H1 (cell line): Measurements from ENCODE around the gene ZNF598. TPM values are rescaled to one million over a fixed set of nuclear protein-coding genes. Genes with fewer than 3 reads are reported as not detected.

Experiments used
- CTCF ChIA-PET: fragments of 300-600 bp; sonication (Branson Sonifier 250); formaldehyde crosslinking; loops from one replicate; lab custom pipeline; 2021; ENCODE audit not compliant: partially characterized antibody; lab: Charles Lee
- POLR2A ChIA-PET: fragments of 300-600 bp; sonication (Branson Sonifier 250); formaldehyde crosslinking; loops from one replicate; lab custom pipeline; 2021; ENCODE audit warnings: inconsistent platforms; ENCODE audit not compliant: partially characterized antibody; lab: Charles Lee
- DNase-seq, 2 experiments: peaks; one replicate each; pipeline versions ENCODE4 v3.0.0 to v3.0.0-alpha.2; 2010 to 2022; ENCODE audit warnings: low spot score in 2 of 2, low read depth in 1 of 2, mixed read lengths in 1 of 2
- FAIRE-seq: peaks from 2 replicates; lab custom pipeline; 2011; peaks lifted over from hg19 to GRCh38; lab: Jason Lieb, UNC
- H2AFZ ChIP-seq: 2 replicates; pipeline ENCODE4 v1.8.1; 2012; ENCODE audit warnings: low read length, inconsistent platforms
- H2AK5ac ChIP-seq: 2 replicates; pipeline ENCODE4 v1.6.1; 2013; ENCODE audit warnings: low read depth, low read length
- H2BK120ac ChIP-seq: replicated peaks from 2 replicates; pipeline ENCODE3; 2013; ENCODE audit warnings: low read depth, low read length, inconsistent platforms
- H2BK12ac ChIP-seq: 2 replicates; pipeline ENCODE4 v1.6.1; 2013; ENCODE audit warnings: low read depth, low read length
- H2BK15ac ChIP-seq: 2 replicates; pipeline ENCODE4 v1.6.1; 2013; ENCODE audit warnings: low read length
- H2BK20ac ChIP-seq: 2 replicates; pipeline ENCODE4 v1.6.1; 2013; ENCODE audit warnings: low read length
- H2BK5ac ChIP-seq: 2 replicates; pipeline ENCODE4 v1.6.1; 2013; ENCODE audit warnings: low read depth, low read length
- H3K14ac ChIP-seq: 2 replicates; pipeline ENCODE4 v1.6.1; 2013; ENCODE audit warnings: inconsistent platforms; ENCODE audit not compliant: insufficient read length
- H3K18ac ChIP-seq: 2 replicates; pipeline ENCODE4 v1.6.1; 2013; ENCODE audit warnings: low read length; ENCODE audit errors: extremely low read depth
- H3K23ac ChIP-seq: 2 replicates; pipeline ENCODE4 v1.6.1; 2013; ENCODE audit warnings: inconsistent platforms; ENCODE audit not compliant: insufficient read length
- H3K23me2 ChIP-seq: 2 replicates; pipeline ENCODE4 v1.6.1; 2013; ENCODE audit warnings: low read depth, low read length
- H3K27ac ChIP-seq: 2 replicates; pipeline ENCODE4 v1.6.1; 2011; ENCODE audit warnings: low read depth, low read length, inconsistent platforms
- H3K27me3 ChIP-seq, 4 experiments: replicated peaks in 1 of 4; 1 replicate in 1 of 4; 2 replicates in 3 of 4; pipeline versions ENCODE4 v1.6.1 to v1.8.1; 2011 to 2013; ENCODE audit warnings: low read length in 3 of 4, mild to moderate bottlenecking in 3 of 4, inconsistent platforms in 2 of 4, mixed read lengths in 2 of 4, moderate library complexity in 1 of 4; ENCODE audit not compliant: control insufficient read depth in 3 of 4, insufficient read depth in 3 of 4; ENCODE audit errors: extremely low read depth in 1 of 4
- H3K36me3 ChIP-seq, 4 experiments: 2 replicates each; pipeline versions ENCODE4 v1.6.1 to v1.8.1; 2011 to 2013; ENCODE audit warnings: mild to moderate bottlenecking in 4 of 4, low read length in 3 of 4, moderate library complexity in 2 of 4, control low read depth in 1 of 4, inconsistent platforms in 1 of 4; ENCODE audit not compliant: insufficient read depth in 4 of 4, control insufficient read depth in 2 of 4
- H3K4ac ChIP-seq: replicated peaks from 2 replicates; pipeline ENCODE3; 2013; ENCODE audit warnings: low read length, low read depth, mixed read lengths, inconsistent platforms; ENCODE audit not compliant: insufficient read length
- H3K4me1 ChIP-seq, 4 experiments: replicated peaks in 1 of 4; 1 replicate in 1 of 4; 2 replicates in 3 of 4; pipeline versions ENCODE4 v1.6.1 to v1.8.1; 2011 to 2013; ENCODE audit warnings: low read length in 3 of 4, inconsistent platforms in 2 of 4, mixed read lengths in 1 of 4; ENCODE audit not compliant: insufficient read depth in 4 of 4, control insufficient read depth in 3 of 4
- H3K4me2 ChIP-seq, 2 experiments: 2 replicates each; pipeline versions ENCODE4 v1.6.1 to v1.8.1; 2011 to 2013; ENCODE audit warnings: low read depth in 2 of 2, low read length in 2 of 2, control low read depth in 1 of 2, inconsistent platforms in 1 of 2, mild to moderate bottlenecking in 1 of 2; ENCODE audit not compliant: insufficient read depth in 1 of 2
- H3K4me3 ChIP-seq, 4 experiments: fragments of 200-600, 300-600 bp in 1 of 4; sonication (generic), shearing (Covaris generic), sonication (Bioruptor Twin) in 1 of 4; 2 replicates each; pipeline versions ENCODE4 v1.5.1 to v1.8.1; 2011 to 2016; ENCODE audit warnings: low read length in 4 of 4, low read depth in 3 of 4, control low read depth in 2 of 4, inconsistent platforms in 2 of 4, mild to moderate bottlenecking in 2 of 4, mixed read lengths in 1 of 4, moderate library complexity in 1 of 4; ENCODE audit not compliant: insufficient read depth in 2 of 4; ENCODE audit errors: extremely low read depth in 1 of 4
- H3K56ac ChIP-seq: replicated peaks from 2 replicates; pipeline ENCODE3; 2013; ENCODE audit warnings: low read depth, mild to moderate bottlenecking, mixed read lengths, low read length, inconsistent platforms; ENCODE audit not compliant: insufficient read length
- H3K79me1 ChIP-seq: 2 replicates; pipeline ENCODE4 v1.6.1; 2013; ENCODE audit warnings: low read depth, low read length, control low read depth
- H3K79me2 ChIP-seq, 2 experiments: 2 replicates each; pipeline versions ENCODE4 v1.6.1 to v1.8.1; 2012 to 2013; ENCODE audit warnings: low read length in 2 of 2, mild to moderate bottlenecking in 2 of 2, inconsistent platforms in 1 of 2; ENCODE audit not compliant: insufficient read depth in 2 of 2, control insufficient read depth in 1 of 2
- H3K9ac ChIP-seq, 4 experiments: replicated peaks in 1 of 4; 1 replicate in 1 of 4; 2 replicates in 3 of 4; pipeline versions ENCODE4 v1.6.1 to v1.8.1; 2011 to 2013; ENCODE audit warnings: low read depth in 3 of 4, low read length in 3 of 4, control low read depth in 2 of 4, mild to moderate bottlenecking in 2 of 4, moderate library complexity in 2 of 4, inconsistent platforms in 1 of 4; ENCODE audit errors: extremely low read depth in 1 of 4
- H3K9me3 ChIP-seq, 2 experiments: 2 replicates each; pipeline versions ENCODE4 v1.6.1 to v1.8.1; 2012 to 2013; ENCODE audit warnings: mild to moderate bottlenecking in 2 of 2, moderate library complexity in 2 of 2, control low read depth in 1 of 2, inconsistent platforms in 1 of 2, low read depth in 1 of 2, low read length in 1 of 2, mixed read lengths in 1 of 2; ENCODE audit not compliant: insufficient read depth in 2 of 2
- H4K20me1 ChIP-seq, 2 experiments: replicated peaks in 1 of 2; 2 replicates each; pipeline versions ENCODE3 to v1.8.1; 2011 to 2013; ENCODE audit warnings: inconsistent platforms in 2 of 2, low read length in 2 of 2, mild to moderate bottlenecking in 1 of 2; ENCODE audit not compliant: insufficient read depth in 2 of 2, control insufficient read depth in 1 of 2
- H4K5ac ChIP-seq: 2 replicates; pipeline ENCODE4 v1.6.1; 2013; ENCODE audit warnings: low read length, low read depth, mixed read lengths, inconsistent platforms; ENCODE audit not compliant: insufficient read length
- H4K8ac ChIP-seq: 2 replicates; pipeline ENCODE4 v1.8.0; 2013; ENCODE audit warnings: mild to moderate bottlenecking, moderate library complexity, low read length, inconsistent platforms; ENCODE audit not compliant: insufficient read depth; ENCODE audit errors: extremely low read depth
- H4K91ac ChIP-seq: replicated peaks from 2 replicates; pipeline ENCODE3; 2013; ENCODE audit warnings: low read length, mixed read lengths, inconsistent platforms; ENCODE audit not compliant: insufficient read length
- CREB1 ChIP-seq: IDR thresholded peaks from 2 replicates; pipeline ENCODE4 v1.6.1; 2012; ENCODE audit warnings: inconsistent platforms
- EGR1 ChIP-seq: IDR thresholded peaks from 2 replicates; pipeline ENCODE4 v1.6.1; 2011; ENCODE audit warnings: low read depth, low read length, borderline replicate concordance
- EP300 ChIP-seq, 2 experiments: IDR thresholded peaks; 1 replicate in 1 of 2; 2 replicates in 1 of 2; pipeline ENCODE4 v1.6.1; 2011 to 2012; ENCODE audit warnings: low read depth in 2 of 2, low read length in 2 of 2, mild to moderate bottlenecking in 2 of 2, borderline replicate concordance in 1 of 2, inconsistent platforms in 1 of 2, moderate library complexity in 1 of 2
- EZH2 ChIP-seq: fragments of 200-600 bp; sonication (generic); IDR thresholded peaks from 2 replicates; pipeline ENCODE4 v1.7.1; 2012; ENCODE audit warnings: low read depth, mild to moderate bottlenecking, moderate library complexity, low read length, inconsistent platforms; ENCODE audit not compliant: severe bottlenecking
- FOSL1 ChIP-seq: IDR thresholded peaks from 2 replicates; pipeline ENCODE4 v1.6.1; 2011; ENCODE audit warnings: mild to moderate bottlenecking, low read depth, low read length, moderate library complexity; ENCODE audit not compliant: insufficient read depth
- HDAC6 ChIP-seq: IDR thresholded peaks from one replicate; pipeline ENCODE4 v1.7.1; 2012; ENCODE audit warnings: low read depth, mild to moderate bottlenecking, inconsistent platforms, low read length, moderate library complexity
- MAFK ChIP-seq: IDR thresholded peaks from 2 replicates; pipeline ENCODE4 v1.6.1; 2012; ENCODE audit warnings: low read depth, mild to moderate bottlenecking, improper control_type of control experiment, low read length
- POLR2A ChIP-seq, 2 experiments: IDR thresholded peaks; 1 replicate in 1 of 2; 2 replicates in 1 of 2; pipeline ENCODE4 v1.6.1; 2011; ENCODE audit warnings: low read depth in 2 of 2, low read length in 2 of 2, mild to moderate bottlenecking in 2 of 2; ENCODE audit errors: control extremely low read depth in 1 of 2
- POU5F1 ChIP-seq: IDR thresholded peaks from 2 replicates; pipeline ENCODE4 v1.6.1; 2011; ENCODE audit warnings: low read depth, mild to moderate bottlenecking, low read length, moderate library complexity
- RAD21 ChIP-seq, 2 experiments: IDR thresholded peaks in 1 of 2; conservative IDR thresholded peaks in 1 of 2; 2 replicates each; pipeline ENCODE4 v1.6.1; 2011; ENCODE audit warnings: low read depth in 2 of 2, low read length in 2 of 2, improper control_type of control experiment in 1 of 2, inconsistent platforms in 1 of 2, mild to moderate bottlenecking in 1 of 2, moderate library complexity in 1 of 2
- RBBP5 ChIP-seq: IDR thresholded peaks from 2 replicates; pipeline ENCODE4 v1.7.1; 2012; ENCODE audit warnings: low read depth, mild to moderate bottlenecking, inconsistent platforms, low read length, moderate library complexity, borderline replicate concordance
- SIN3A ChIP-seq, 2 experiments: IDR thresholded peaks in 1 of 2; conservative IDR thresholded peaks in 1 of 2; 2 replicates each; pipeline ENCODE4 v1.6.1; 2011 to 2012; ENCODE audit warnings: low read length in 2 of 2, improper control_type of control experiment in 1 of 2, low read depth in 1 of 2, mild to moderate bottlenecking in 1 of 2
- TAF1 ChIP-seq: IDR thresholded peaks from 2 replicates; pipeline ENCODE4 v1.6.1; 2011; ENCODE audit warnings: mild to moderate bottlenecking, low read depth, low read length
- WGBS, 2 experiments: shearing (Covaris generic) in 1 of 2; methylation state at CpG; one replicate each; pipeline versions ENCODE4 v1.1.6 to v1.1.7; 2013 to 2015; ENCODE audit warnings: low lambda C conversion rate in 2 of 2, mixed read lengths in 2 of 2, inconsistent platforms in 1 of 2, low coverage in 1 of 2, missing lambda C conversion rate in 1 of 2; ENCODE audit not compliant: insufficient replicate concordance in 2 of 2, insufficient coverage in 1 of 2, insufficient read length in 1 of 2; ENCODE audit errors: extremely low coverage in 1 of 2, missing lambda C conversion rate in 1 of 2; 5-methylcytosine and 5-hydroxymethylcytosine counted together
- polyA plus RNA-seq, 7 experiments: library from polyadenylated mRNA; depleted of rRNA in 3 of 7; stranded (reverse) in 5 of 7; unstranded in 2 of 7; fragments of >200 nt in 5 of 7; fragments of 200-250 nt in 2 of 7; gene quantifications; 1 replicate in 5 of 7; 2 replicates in 1 of 7; 4 replicates in 1 of 7; pipeline versions ENCODE4 v1.2.1 to v1.2.3, GENCODE V29; 2011 to 2013; ENCODE audit warnings: missing spikeins in 2 of 7, mixed read lengths in 2 of 7
- total RNA-seq: library from RNA; stranded (reverse); fragmentation: NEBNext Ultra II Directional; extraction: Animal tissue kit (Norgen Biotek cat#: 25700); gene quantifications from 2 replicates; pipeline ENCODE4 v1.2.1, GENCODE V29; 2021

Gene ZNF598
- total and polyA plus RNA-seq, 2 of the 8 experiments (the other 6 are each of a cell fraction or from before 2014, with no cell fraction given), result 29.3 to 47.6 TPM

DNA sequence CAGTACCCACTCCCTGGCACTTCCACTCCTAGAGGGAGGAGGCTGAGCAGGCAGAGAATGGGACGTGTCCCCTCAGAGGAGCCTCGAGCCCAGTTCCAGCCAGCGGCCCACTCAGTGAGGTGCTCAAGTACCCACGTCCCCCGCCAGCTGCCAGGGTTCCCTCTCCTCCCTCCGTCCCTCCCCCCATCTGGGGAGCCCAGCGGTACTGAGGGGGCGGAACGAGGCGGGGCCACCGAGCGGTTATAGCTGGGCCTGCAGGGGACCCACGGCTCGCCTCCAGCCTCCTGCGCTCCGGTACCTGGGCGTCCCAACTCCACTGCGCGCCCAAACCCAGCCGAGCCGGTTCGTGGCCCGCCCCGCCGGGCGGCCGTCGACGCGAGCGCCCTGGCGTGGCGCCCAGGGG, 9.9 kb upstream of the ZNF598 start, which contains the start of gene NPW:
NPW (plus strand) TSS at position 268 of the 403 bp plus-strand sequence.
- H3K4me1 ChIP-seq, result peaks cover 0 to 21% (median 8%) of the 10 kb centered on the region in 4 experiments; a peak in 5 of 7 replicates
- peak within 1 kb of the TSS; percentile 71 to 79 for H3K4me2 ChIP-seq
- H3K9me3 ChIP-seq, result no peaks in the 10 kb centered on the region
- H2AK5ac ChIP-seq, result no peak within 1 kb of the TSS
- WGBS, 2 experiments, result 5% methylated on average over 20 of the region's 33 CpGs; no CpG with 5 or more reads in 1 of the 2 experiments
- no peak within 1 kb of the TSS for H4K91ac ChIP-seq
- peak within 1 kb of the TSS; percentile 46 for H4K8ac ChIP-seq
- H3K4ac ChIP-seq, result no peak within 1 kb of the TSS
- H4K5ac ChIP-seq, result no peak within 1 kb of the TSS
- H3K18ac ChIP-seq, result peak within 1 kb of the TSS; percentile 3; the same call in 1 of the 2 replicates
- POLR2A ChIA-PET, result interaction anchor here (1.0 to 2.0 kb wide), 8 partner anchors 11 to 135 kb away, joined by 3 to 9 read pairs (median 5); partner anchors contain the start of genes RPS2 and TRAF7
- H3K23ac ChIP-seq, result no peak within 1 kb of the TSS
- H3K79me1 ChIP-seq, result no peaks in the 10 kb centered on the region
- no peak within 1 kb of the TSS for H2BK20ac ChIP-seq
- H2BK120ac ChIP-seq, result no peak within 1 kb of the TSS
- peak within 1 kb of the TSS; percentile 21 to 59 (median 29); a peak in 7 of 8 replicates for H3K4me3 ChIP-seq
- no peak within 1 kb of the TSS for H2BK15ac ChIP-seq
- H2BK5ac ChIP-seq, result no peak within 1 kb of the TSS
- H3K27ac ChIP-seq, result no peak within 1 kb of the TSS
- H3K9ac ChIP-seq, result no peak within 1 kb of the TSS; a peak in 2 of 7 replicates
- peak within 1 kb of the TSS; percentile 6; the same call in 1 of the 2 replicates for H2AFZ ChIP-seq
- H3K36me3 ChIP-seq, result peaks cover 0 to 5% (median 0%) of the 10 kb centered on the region in 4 experiments; a peak in 1 of 8 replicates
- H4K20me1 ChIP-seq, result no peaks in the 10 kb centered on the region
- no peaks in the 10 kb centered on the region for H3K79me2 ChIP-seq
- peaks cover 8% of the 10 kb centered on the region; the same call in 1 of the 2 replicates for H3K23me2 ChIP-seq
- CTCF ChIA-PET, result interaction anchor here (0.9 to 7.5 kb wide), 11 partner anchors 11 to 127 kb away, joined by 3 to 55 read pairs (median 5); no protein-coding TSS in a partner anchor
- no peak within 1 kb of the TSS for H3K56ac ChIP-seq
- H2BK12ac ChIP-seq, result no peak within 1 kb of the TSS; the same call in 1 of the 2 replicates
- no peak for FAIRE-seq
- peak in 1 of 2 experiments; percentile 78 for DNase-seq
- H3K14ac ChIP-seq, result no peak within 1 kb of the TSS
- peaks cover 22 to 38% (median 32%) of the 10 kb centered on the region in 4 experiments for H3K27me3 ChIP-seq
- no peak for TF ChIP-seq FOSL1
- TF ChIP-seq EZH2, result no peak
- TF ChIP-seq EGR1, result peak; percentile 73; the same call in 1 of the 2 replicates
- TF ChIP-seq HDAC6, result no peak
- TF ChIP-seq TAF1, result no peak
- TF ChIP-seq CREB1, result no peak
- 0 out of 2 replicates have a peak, but pooled peaks have one; percentile 15 for TF ChIP-seq RBBP5
- no peak for TF ChIP-seq MAFK
- TF ChIP-seq RAD21 (IDR thresholded peaks at IDR 0.05 in 1 of 2, conservative IDR thresholded peaks at IDR 0.05 in 1 of 2; ENCODE audit: low read depth in 2 of 2, low read length in 2 of 2), result no peak
- no peak for TF ChIP-seq EP300 (IDR thresholded peaks at IDR 0.05; ENCODE audit: borderline replicate concordance in 1 of 2, low read depth in 2 of 2, low read length in 2 of 2)
- TF ChIP-seq SIN3A (conservative IDR thresholded peaks at IDR 0.05 in 1 of 2, IDR thresholded peaks at IDR 0.05 in 1 of 2; ENCODE audit: low read depth in 1 of 2, low read length in 2 of 2), result no peak
- TF ChIP-seq POLR2A (IDR thresholded peaks at IDR 0.05; ENCODE audit: control extremely low read depth in 1 of 2, low read depth in 2 of 2, low read length in 2 of 2), result no peak
- no peak for TF ChIP-seq POU5F1
